A549 (cell line): ENCODE data around the gene MLXIPL. TPM values are rescaled to one million over a fixed set of nuclear protein-coding genes. Genes with fewer than 3 reads are reported as not detected.
"Not testable (repeated sequence)": the region's sequence is repeated elsewhere in the genome, so short reads cannot be mapped to it uniquely, and the experiment has no call there.

Source experiments
- ATAC-seq, 2 experiments: fragments of 200-7000 bp in 1 of 2; fragments of >200 bp in 1 of 2; cut with Nextera tagmentation in 1 of 2; cut with Tn5 transposase in 1 of 2; 3 replicates each; pipeline versions ENCODE4 v1.8.0 to v1.9.1; 2018 to 2020; ENCODE audit warnings: mild to moderate bottlenecking in 1 of 2, moderate library complexity in 1 of 2
- CTCF ChIA-PET: fragments of 300-600 bp; sonication (Branson Sonifier 250); formaldehyde crosslinking; extraction: SDS; loops from one replicate; lab custom pipeline; 2021; ENCODE audit warnings: antibody characterized with exemption, inconsistent platforms; lab: Yijun Ruan, JAX
- POLR2A ChIA-PET: fragments of 350-600 bp; formaldehyde crosslinking; extraction: SDS; loops from one replicate; lab custom pipeline; 2021; ENCODE audit warnings: antibody characterized with exemption, inconsistent platforms; lab: Yijun Ruan, JAX
- DNase-seq, 2 experiments: peaks; one replicate each; pipeline versions ENCODE4 v3.0.0 to v3.0.0-alpha.2; 2011 to 2016; ENCODE audit warnings: low read depth in 1 of 2, low spot score in 1 of 2
- FAIRE-seq: peaks from 2 replicates; lab custom pipeline; 2011; peaks lifted over from hg19 to GRCh38; lab: Jason Lieb, UNC
- H3K27ac ChIP-seq, 2 experiments: fragments of >200 bp; sonication (Bioruptor Twin); formaldehyde crosslinking; 3 replicates each; pipeline ENCODE4 v1.5.1; 2016 to 2017
- H3K4me1 ChIP-seq: fragments of >200 bp; sonication (Bioruptor Twin); formaldehyde crosslinking; 3 replicates; pipeline ENCODE4 v1.6.1; 2016
- H3K4me2 ChIP-seq: fragments of >200 bp; sonication (Bioruptor Twin); formaldehyde crosslinking; 3 replicates; pipeline ENCODE4 v1.6.1; 2016
- H3K4me3 ChIP-seq: fragments of >200 bp; sonication (Bioruptor Twin); formaldehyde crosslinking; 3 replicates; pipeline ENCODE4 v1.5.1; 2016
- H3K9me3 ChIP-seq: fragments of >200 bp; sonication (Bioruptor Twin); formaldehyde crosslinking; 3 replicates; pipeline ENCODE4 v1.6.1; 2016
- BHLHE40 ChIP-seq: IDR thresholded peaks from 2 replicates; pipeline ENCODE4 v1.6.1; 2012; ENCODE audit warnings: low read depth, low read length, inconsistent platforms
- CBX2 ChIP-seq: fragments of 200-600 bp; sonication (generic); IDR thresholded peaks from 2 replicates; pipeline ENCODE4 v1.6.1; 2016; ENCODE audit warnings: low read depth, mild to moderate bottlenecking, borderline replicate concordance
- CHD2 ChIP-seq: fragments of 150-350 bp; IDR thresholded peaks from 2 replicates; pipeline ENCODE4 v1.6.1; 2014; ENCODE audit warnings: low read length; ENCODE audit not compliant: partially characterized antibody
- CHD4 ChIP-seq: fragments of 200-600 bp; sonication (generic); IDR thresholded peaks from 2 replicates; pipeline ENCODE4 v1.6.1; 2016; ENCODE audit warnings: antibody characterized with exemption, mild to moderate bottlenecking, borderline replicate concordance
- EHMT2 ChIP-seq: fragments of 200-600 bp; sonication (generic); IDR thresholded peaks from 2 replicates; pipeline ENCODE4 v1.6.1; 2016; ENCODE audit warnings: antibody characterized with exemption, low read depth, mild to moderate bottlenecking, moderate library complexity
- EP300 ChIP-seq, 2 experiments: fragments of >200 bp; sonication (Bioruptor Twin); formaldehyde crosslinking; IDR thresholded peaks; 2 replicates in 1 of 2; 3 replicates in 1 of 2; pipeline ENCODE4 v1.6.1; 2016 to 2017
- ESRRA ChIP-seq: fragments of 150-350 bp; IDR thresholded peaks from 2 replicates; pipeline ENCODE4 v1.6.1; 2014; ENCODE audit warnings: mild to moderate bottlenecking, low read length, borderline replicate concordance
- FOSB ChIP-seq: fragments of 250-450 bp; sonication (Bioruptor Pico); IDR thresholded peaks from 2 replicates; pipeline ENCODE4 v1.5.0; 2020; ENCODE audit warnings: mild to moderate bottlenecking, moderate library complexity
- FOSL2 ChIP-seq, 2 experiments: fragments of 450-650 bp in 1 of 2; fragments of >200 bp in 1 of 2; sonication (Bioruptor Twin) in 1 of 2; formaldehyde crosslinking; IDR thresholded peaks; 2 replicates each; pipeline versions ENCODE4 v1.5.0 to v1.6.1; 2016 to 2020; ENCODE audit warnings: mild to moderate bottlenecking in 1 of 2, moderate library complexity in 1 of 2
- HDAC2 ChIP-seq: fragments of 200-600 bp; sonication (generic); IDR thresholded peaks from 2 replicates; pipeline ENCODE4 v1.6.1; 2016
- KDM5A ChIP-seq: fragments of 200-600 bp; sonication (generic); IDR thresholded peaks from 2 replicates; pipeline ENCODE4 v1.6.1; 2016; ENCODE audit warnings: antibody characterized with exemption, mild to moderate bottlenecking
- MAZ ChIP-seq: fragments of 150-350 bp; IDR thresholded peaks from 2 replicates; pipeline ENCODE4 v1.6.1; 2014; ENCODE audit warnings: antibody characterized with exemption, low read depth, low read length, borderline replicate concordance
- POLR2A ChIP-seq: IDR thresholded peaks from 2 replicates; pipeline ENCODE4 v1.6.1; 2012; ENCODE audit warnings: mild to moderate bottlenecking, low read length
- RAD21 ChIP-seq, 2 experiments: fragments of >200 bp in 1 of 2; sonication (Bioruptor Twin) in 1 of 2; formaldehyde crosslinking in 1 of 2; IDR thresholded peaks in 1 of 2; conservative IDR thresholded peaks in 1 of 2; 2 replicates in 1 of 2; 3 replicates in 1 of 2; pipeline ENCODE4 v1.6.1; 2012 to 2018; ENCODE audit warnings: inconsistent platforms in 1 of 2
- SMC3 ChIP-seq: fragments of >200 bp; sonication (Bioruptor Twin); formaldehyde crosslinking; IDR thresholded peaks from 3 replicates; pipeline ENCODE4 v1.6.1; 2018; ENCODE audit warnings: inconsistent platforms
- TFCP2L1 ChIP-seq: fragments of 250-450 bp; sonication (Bioruptor Pico); IDR thresholded peaks from 2 replicates; pipeline ENCODE4 v1.5.0; 2021; ENCODE audit warnings: mild to moderate bottlenecking
- WGBS: methylation state at CpG from one replicate; pipeline ENCODE4 v1.1.6; 2017; ENCODE audit errors: missing lambda C conversion rate; 5-methylcytosine and 5-hydroxymethylcytosine counted together
- polyA plus RNA-seq, 4 experiments: library from polyadenylated mRNA; depleted of rRNA in 3 of 4; stranded (reverse); fragments of >200 nt; fragmentation: RNase III in 1 of 4; extraction: RNeasy Plus Mini Kit Qiagen cat#74134 plus additional on column Dnase treatment in 1 of 4; gene quantifications; 2 replicates in 3 of 4; 3 replicates in 1 of 4; pipeline ENCODE4 v1.2.3, GENCODE V29; 2011 to 2017
- TF ChIP-seq, protein P1 (sequence below): IDR thresholded peaks from 2 replicates; pipeline ENCODE4 v1.6.1; 2012; ENCODE audit warnings: low read depth, borderline replicate concordance

MLXIPL gene
- polyA plus RNA-seq, 2 of the 4 experiments (the other 2 are of a cell fraction), result 1.4 to 3.3 TPM

DNA sequence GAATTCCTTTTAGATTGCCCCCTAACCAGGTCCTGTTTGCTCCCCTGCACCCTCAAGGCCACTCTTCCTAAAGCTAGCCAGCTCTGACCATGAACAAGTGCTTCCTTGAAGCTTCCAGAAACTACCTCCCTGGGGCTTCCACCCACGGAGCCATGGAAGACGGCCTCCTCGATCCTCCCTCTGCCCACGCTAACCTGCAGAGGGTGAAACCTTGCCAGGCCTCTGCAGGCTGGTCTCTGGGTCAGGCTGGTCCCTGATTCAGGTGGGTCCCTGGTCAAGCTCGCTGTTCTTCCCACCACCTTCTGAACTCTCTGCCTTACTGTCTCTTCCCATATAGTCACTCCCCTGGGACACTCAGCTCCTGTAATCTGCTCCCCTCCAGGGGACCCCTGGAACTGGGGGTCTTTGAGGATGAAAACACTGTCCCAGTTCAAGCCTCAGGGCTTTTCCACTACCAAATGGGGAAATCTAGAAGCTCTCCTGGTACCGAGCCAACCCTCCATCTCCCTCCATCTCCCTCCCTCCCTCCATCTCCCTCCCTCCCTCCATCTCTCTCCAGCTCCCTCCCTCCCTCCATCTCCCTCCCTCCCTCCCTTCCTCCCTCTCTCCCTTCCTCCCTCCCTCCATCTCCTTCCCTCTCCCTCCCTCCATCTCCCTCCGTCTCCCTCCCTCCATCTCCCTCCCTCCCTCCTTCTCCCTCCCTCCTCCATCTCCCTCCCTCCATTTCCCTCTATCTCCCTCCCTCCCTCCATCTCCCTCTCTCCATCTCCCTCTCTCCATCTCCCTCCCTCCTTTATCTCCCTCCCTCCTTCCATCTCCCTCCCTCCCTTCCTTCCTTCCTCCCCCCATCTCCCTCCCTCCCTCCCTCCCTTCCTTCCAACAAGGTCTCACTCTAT, 2.9 kb downstream of the MLXIPL start:
- no peak overlapping the region for H3K27ac ChIP-seq
- 78% methylated on average over 6 of the region's 7 CpGs for WGBS
- H3K4me2 ChIP-seq, result no peak overlapping the region
- no peak overlapping the region for H3K4me3 ChIP-seq
- ChIA-PET CTCF (interaction anchor here (0.7 to 9.1 kb wide), 12 partner anchors 8 to 113 kb away, joined by 3 to 93 read pairs (median 8); no protein-coding TSS in a partner anchor), POLR2A (no interaction called here)
- no peak for ATAC-seq
- no peak for TF ChIP-seq POLR2A
- no peak for TF ChIP-seq SMC3
- no peak for TF ChIP-seq EHMT2
- no peak for TF ChIP-seq MAZ
- TF ChIP-seq KDM5A, result no peak
- no peak for TF ChIP-seq ESRRA
- TF ChIP-seq TFCP2L1 (CRISPR knock-in tag), result no peak
- no peak for TF ChIP-seq FOSL2 (IDR thresholded peaks at IDR 0.05)
- TF ChIP-seq FOSL2 (CRISPR knock-in tag; IDR thresholded peaks at IDR 0.05), result no peak
- TF ChIP-seq HDAC2, result no peak
- TF ChIP-seq CBX2, result no peak
- TF ChIP-seq, protein P1, sequence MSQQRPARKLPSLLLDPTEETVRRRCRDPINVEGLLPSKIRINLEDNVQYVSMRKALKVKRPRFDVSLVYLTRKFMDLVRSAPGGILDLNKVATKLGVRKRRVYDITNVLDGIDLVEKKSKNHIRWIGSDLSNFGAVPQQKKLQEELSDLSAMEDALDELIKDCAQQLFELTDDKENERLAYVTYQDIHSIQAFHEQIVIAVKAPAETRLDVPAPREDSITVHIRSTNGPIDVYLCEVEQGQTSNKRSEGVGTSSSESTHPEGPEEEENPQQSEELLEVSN, result no peak
- H3K9me3 ChIP-seq, result no peaks in the 10 kb centered on the region
- peaks cover 21% of the 10 kb centered on the region for H3K4me1 ChIP-seq
- no peak for FAIRE-seq
- no peak for DNase-seq

- WGBS, result 86% methylated on average over 11 of the region's 11 CpGs
- FAIRE-seq, H3K4me2 ChIP-seq, DNase-seq, H3K9me3 ChIP-seq, ATAC-seq, POLR2A ChIA-PET, H3K27ac ChIP-seq, H3K4me3 ChIP-seq: not testable (repeated sequence)
- H3K4me1 ChIP-seq, result peaks cover 24% of the 10 kb centered on the region
- CTCF ChIA-PET, result interaction anchor here (0.9 to 9.1 kb wide), 6 partner anchors 14 to 115 kb away, joined by 3 to 93 read pairs (median 12); partner anchors contain the start of gene VPS37D
These were observed 4.9 kb downstream of the MLXIPL start for GRCh38 chr7:73619394-73619793.

GRCh38 chr7:73618538-73618937, 5.8 kb downstream of the MLXIPL start:
- Histone ChIP-seq H3K27ac (0 out of 6 replicates have a peak overlapping the region, but pooled peaks of 1 of the 2 experiments have one; percentile 11), H3K4me3 (no peak overlapping the region), H3K9me3 (no peaks in the 10 kb centered on the region), H3K4me1 (peaks cover 29% of the 10 kb centered on the region), H3K4me2 (no peak overlapping the region)
- WGBS, result 100% methylated on average over 3 of the region's 4 CpGs
- POLR2A ChIA-PET, result no interaction called here
- no peak for FAIRE-seq
- no peak for ATAC-seq
- DNase-seq, result no peak
- TF ChIP-seq CBX2 (no peak), FOSB (CRISPR knock-in tag) (no peak), EP300 (IDR thresholded peaks at IDR 0.05) (no peak), CHD2 (no peak), BHLHE40 (no peak), CHD4 (no peak), RAD21 (conservative IDR thresholded peaks at IDR 0.05 in 1 of 2, IDR thresholded peaks at IDR 0.05 in 1 of 2) (no peak)
- CTCF ChIA-PET, result interaction anchor here (1.4 to 9.1 kb wide), 5 partner anchors 10 to 116 kb away, joined by 6 to 98 read pairs (median 14); partner anchors contain the start of genes MLXIPL and VPS37D

DNA sequence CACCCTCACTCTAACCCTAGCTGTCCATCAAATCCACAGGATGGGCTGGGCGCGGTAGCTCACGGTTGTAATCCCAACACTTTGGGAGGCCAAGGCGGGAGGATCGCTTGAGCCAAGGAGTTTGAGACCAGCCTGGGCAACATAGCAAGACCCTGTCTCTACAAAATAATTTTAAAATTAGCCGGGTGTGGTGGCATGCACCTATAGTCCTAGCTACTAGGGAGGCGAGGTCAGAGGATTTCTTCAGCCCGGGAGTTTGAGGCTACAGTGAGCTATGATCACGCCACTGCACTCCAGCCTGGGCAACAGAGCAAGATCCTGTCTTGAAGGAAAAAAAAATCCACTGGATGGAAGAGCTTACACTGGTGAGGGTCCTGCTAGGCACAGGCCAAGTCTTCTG, 6.8 kb downstream of the MLXIPL start:
- H3K4me3 ChIP-seq, FAIRE-seq, POLR2A ChIA-PET, ATAC-seq, H3K4me2 ChIP-seq, H3K27ac ChIP-seq, H3K9me3 ChIP-seq, DNase-seq: not testable (repeated sequence)
- CTCF ChIA-PET, result interaction anchor here (1.2 to 19.7 kb wide), 7 partner anchors 11 to 119 kb away, joined by 3 to 290 read pairs (median 93); partner anchors contain the start of genes ABHD11, MLXIPL, STX1A and VPS37D
- WGBS, result 96% methylated on average over 9 of the region's 9 CpGs
- H3K4me1 ChIP-seq, result peaks cover 26% of the 10 kb centered on the region
